Vagina (tissue), 2 donors: ENCODE results near the gene URB1. TPM values are rescaled to one million over a fixed set of nuclear protein-coding genes. Genes with fewer than 3 reads are reported as not detected.

Experiments
- DNase-seq, 2 donors: peaks; one replicate each; pipeline ENCODE4 v3.0.0-alpha.2; 2017; ENCODE audit errors: extremely low spot score in 2 of 2
- H3K27ac ChIP-seq: fragments of 200-600 bp; sonication (generic); one replicate; pipeline ENCODE4 v1.5.1; 2019
- H3K27me3 ChIP-seq: fragments of 200-600 bp; sonication (generic); one replicate; pipeline ENCODE4 v1.5.1; 2019
- H3K36me3 ChIP-seq, 2 donors: fragments of 200-600 bp; sonication (generic); one replicate each; pipeline ENCODE4 v1.5.1; 2017 to 2019
- H3K4me1 ChIP-seq: fragments of 200-600 bp; sonication (generic); one replicate; pipeline ENCODE4 v1.5.1; 2019
- H3K4me3 ChIP-seq, 2 donors: fragments of 200-600 bp; sonication (generic); 1 replicate in 1 of 2; 2 replicates in 1 of 2; pipeline ENCODE4 v1.5.1; 2016 to 2019
- H3K9me3 ChIP-seq: fragments of 200-600 bp; sonication (generic); one replicate; pipeline ENCODE4 v1.5.1; 2019
- CTCF ChIP-seq, 3 experiments: fragments of 450-650 bp in 2 of 3; fragments of 200-600 bp in 1 of 3; sonication (generic) in 1 of 3; IDR thresholded peaks; one replicate each; pipeline ENCODE4 v1.5.1; 2017 to 2019; ENCODE audit warnings: antibody characterized with exemption in 3 of 3, mild to moderate bottlenecking in 2 of 3, moderate library complexity in 2 of 3
- POLR2A ChIP-seq, 2 donors: fragments of 450-650 bp; IDR thresholded peaks; one replicate each; pipeline ENCODE4 v1.6.1; 2017; ENCODE audit warnings: antibody characterized with exemption in 2 of 2, mild to moderate bottlenecking in 2 of 2, moderate library complexity in 2 of 2
- POLR2AphosphoS5 ChIP-seq, 2 donors: sonication (generic); formaldehyde crosslinking; IDR thresholded peaks; one replicate each; pipeline ENCODE4 v1.9.0; 2017; ENCODE audit warnings: antibody characterized with exemption in 2 of 2, mild to moderate bottlenecking in 2 of 2, low read depth in 1 of 2; ENCODE audit not compliant: insufficient read depth in 1 of 2
- intact Hi-C: fragments of 100-400 bp; cut with DNase I; formaldehyde crosslinking; loops from one replicate; pipeline ENCODE4 v1.15.1; 2023
- total RNA-seq: library from RNA; depleted of rRNA; stranded (reverse); fragments of >200 nt; gene quantifications from one replicate; pipeline ENCODE4 v1.2.3, GENCODE V29; 2016

Gene URB1
- total RNA-seq, 1 donor from 2014 or later: 23.8 TPM

- DNase-seq: no peak
- intact Hi-C loops: no loop called here
- peaks cover 9% of the 10 kb centered on the region for H3K4me1 ChIP-seq
- no peak for TF ChIP-seq CTCF (IDR thresholded peaks at IDR 0.05)
- TF ChIP-seq POLR2A (IDR thresholded peaks at IDR 0.05): no peak
- no peak for TF ChIP-seq POLR2AphosphoS5 (IDR thresholded peaks at IDR 0.05; ENCODE audit: insufficient read depth in 1 of 2, low read depth in 1 of 2)
- no peak overlapping the region for H3K4me3 ChIP-seq
- no peaks in the 10 kb centered on the region for H3K27me3 ChIP-seq
- peaks cover 0 to 95% of the 10 kb centered on the region in 2 donors for H3K36me3 ChIP-seq
- H3K9me3 ChIP-seq: no peaks in the 10 kb centered on the region
- H3K27ac ChIP-seq: no peak overlapping the region
These were observed 35.9 kb downstream of the URB1 start for GRCh38 chr21:32356874-32357395.

- peaks cover 0 to 91% of the 10 kb centered on the region in 2 donors for H3K36me3 ChIP-seq
- H3K27ac ChIP-seq: no peak overlapping the region
- DNase-seq: no peak
- H3K27me3 ChIP-seq: no peaks in the 10 kb centered on the region
- peaks cover 22% of the 10 kb centered on the region for H3K4me1 ChIP-seq
- no peak for TF ChIP-seq CTCF (IDR thresholded peaks at IDR 0.05)
- TF ChIP-seq POLR2AphosphoS5 (IDR thresholded peaks at IDR 0.05; ENCODE audit: insufficient read depth in 1 of 2, low read depth in 1 of 2): no peak
- no peak for TF ChIP-seq POLR2A (IDR thresholded peaks at IDR 0.05)
- intact Hi-C loops: no loop called here
- H3K4me3 ChIP-seq: no peak overlapping the region
- no peaks in the 10 kb centered on the region for H3K9me3 ChIP-seq
These were observed 39.7 kb downstream of the URB1 start for GRCh38 chr21:32353002-32353711.

GRCh38 chr21:32352526-32352925 is 40.3 kb downstream of the URB1 start:
- TF ChIP-seq POLR2A (IDR thresholded peaks at IDR 0.05) (no peak), POLR2AphosphoS5 (IDR thresholded peaks at IDR 0.05; ENCODE audit: insufficient read depth in 1 of 2, low read depth in 1 of 2) (no peak), CTCF (IDR thresholded peaks at IDR 0.05) (no peak)
- DNase-seq: no peak
- intact Hi-C loops: no loop called here
- H3K27me3 ChIP-seq: no peaks in the 10 kb centered on the region
- H3K4me1 ChIP-seq: peaks cover 28% of the 10 kb centered on the region
- peaks cover 0 to 91% of the 10 kb centered on the region in 2 donors for H3K36me3 ChIP-seq
- no peaks in the 10 kb centered on the region for H3K9me3 ChIP-seq
- H3K27ac ChIP-seq: no peak overlapping the region
- no peak overlapping the region for H3K4me3 ChIP-seq

GRCh38 chr21:32351428-32351827 is 41.4 kb downstream of the URB1 start:
- Histone ChIP-seq H3K27ac (peak overlapping the region; percentile 3), H3K4me1 (peaks cover 31% of the 10 kb centered on the region), H3K4me3 (no peak overlapping the region), H3K36me3 (peaks cover 0 to 92% of the 10 kb centered on the region in 2 donors), H3K27me3 (no peaks in the 10 kb centered on the region), H3K9me3 (no peaks in the 10 kb centered on the region)
- TF ChIP-seq POLR2AphosphoS5 (IDR thresholded peaks at IDR 0.05; ENCODE audit: insufficient read depth in 1 of 2, low read depth in 1 of 2) (peak; percentile 35 to 63), CTCF (IDR thresholded peaks at IDR 0.05) (no peak), POLR2A (IDR thresholded peaks at IDR 0.05) (no peak)
- intact Hi-C loops: no loop called here
- peak; percentile 67 to 93 for DNase-seq

GRCh38 chr21:32350981-32351380 is 41.8 kb downstream of the URB1 start:
- Histone ChIP-seq H3K4me3 (no peak overlapping the region), H3K27ac (no peak overlapping the region), H3K4me1 (peaks cover 31% of the 10 kb centered on the region), H3K36me3 (peaks cover 0 to 92% of the 10 kb centered on the region in 2 donors), H3K27me3 (no peaks in the 10 kb centered on the region), H3K9me3 (no peaks in the 10 kb centered on the region)
- TF ChIP-seq POLR2A (IDR thresholded peaks at IDR 0.05) (no peak), CTCF (IDR thresholded peaks at IDR 0.05) (no peak), POLR2AphosphoS5 (IDR thresholded peaks at IDR 0.05; ENCODE audit: insufficient read depth in 1 of 2, low read depth in 1 of 2) (no peak)
- intact Hi-C loops: no loop called here
- DNase-seq: peak in 1 of 2 donors; percentile 67
